HG03521 (cell line): Measurements from ENCODE around the gene CPNE8.
"Not testable (repeated sequence)": the region's sequence is repeated elsewhere in the genome, so short reads cannot be mapped to it uniquely, and the experiment has no call there.

ENCODE experiments used
- ATAC-seq: cut with Tn5 transposase; IDR thresholded peaks from one replicate; pipeline ENCODE4 v1.9.1; 2021; ENCODE audit warnings: mild to moderate bottlenecking, moderate library complexity; ENCODE audit not compliant: unreplicated experiment

The CPNE8 gene

DNA sequence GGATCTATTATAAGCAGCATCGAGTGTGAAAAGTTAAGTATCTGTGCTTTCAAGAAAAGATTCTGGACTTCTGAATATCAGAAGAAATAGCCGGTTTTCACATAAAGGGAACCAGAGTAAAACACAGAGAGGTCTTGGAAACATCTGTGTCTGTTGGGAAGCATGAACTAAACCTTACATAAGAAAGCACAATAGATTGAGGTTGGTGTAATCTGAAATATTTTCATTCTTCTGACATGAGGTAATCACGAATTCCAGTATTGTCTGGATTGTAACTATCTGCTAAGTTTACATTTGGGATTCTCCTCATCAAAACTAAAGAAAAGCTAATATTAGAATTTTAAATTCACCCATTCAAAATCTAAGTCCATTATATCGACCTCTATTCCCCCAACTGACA lies 161.3 kb downstream of the CPNE8 start:
- ATAC-seq, result no peak

DNA sequence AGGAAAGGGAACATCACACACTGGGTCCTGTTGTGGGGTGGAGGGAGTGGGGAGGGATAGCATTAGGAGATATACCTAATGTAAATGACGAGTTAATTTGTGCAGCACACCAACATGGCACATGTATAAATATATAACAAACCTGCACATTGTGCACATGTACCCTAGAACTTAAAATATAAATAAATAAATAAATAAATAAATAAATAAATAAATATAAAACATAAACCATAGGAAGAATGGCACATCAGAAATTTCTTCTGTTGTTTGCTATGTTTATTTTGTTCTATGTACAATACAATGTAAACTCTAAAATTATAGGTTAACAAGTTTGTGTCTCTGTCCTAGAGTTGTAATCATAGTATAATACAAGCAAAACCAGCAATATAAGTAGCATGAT lies 162.9 kb downstream of the CPNE8 start:
- not testable (repeated sequence) for ATAC-seq

DNA sequence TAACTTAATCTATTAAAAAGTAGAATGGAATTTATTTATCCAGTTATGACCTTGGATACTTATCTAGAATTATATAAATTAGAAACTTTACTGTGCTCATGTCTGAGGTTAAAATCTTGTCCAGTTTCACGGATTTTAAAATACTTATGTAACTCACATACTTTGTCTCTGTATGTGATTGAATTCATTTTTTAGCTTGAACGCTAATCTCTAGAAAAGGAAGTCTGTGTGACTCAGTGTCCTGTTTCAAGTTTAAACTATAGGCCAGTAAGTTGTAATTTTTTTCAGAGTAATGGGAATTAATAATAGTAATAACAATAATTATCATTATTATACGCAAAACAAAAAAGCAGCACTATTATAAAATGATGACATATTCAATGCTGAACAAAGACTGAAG lies 168.6 kb downstream of the CPNE8 start:
- no peak for ATAC-seq

DNA sequence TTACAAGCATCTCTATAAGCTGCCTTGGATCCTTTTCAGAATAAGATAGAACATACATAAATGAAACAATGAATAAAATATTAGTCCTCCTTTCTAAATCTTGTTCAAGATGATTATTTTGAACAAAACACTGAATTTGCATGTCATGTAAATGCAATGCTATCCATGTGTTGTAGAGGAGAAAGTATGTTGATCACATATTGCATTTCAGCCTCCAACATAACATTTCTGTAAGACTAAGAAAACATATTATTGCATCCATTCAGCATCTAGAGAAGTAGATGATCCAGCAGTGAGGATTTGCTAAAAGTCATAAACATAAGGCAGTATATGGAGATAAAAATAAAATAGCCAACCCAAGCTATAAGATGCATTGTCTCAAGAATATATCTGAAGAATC lies 172.6 kb downstream of the CPNE8 start:
- ATAC-seq, result no peak

DNA sequence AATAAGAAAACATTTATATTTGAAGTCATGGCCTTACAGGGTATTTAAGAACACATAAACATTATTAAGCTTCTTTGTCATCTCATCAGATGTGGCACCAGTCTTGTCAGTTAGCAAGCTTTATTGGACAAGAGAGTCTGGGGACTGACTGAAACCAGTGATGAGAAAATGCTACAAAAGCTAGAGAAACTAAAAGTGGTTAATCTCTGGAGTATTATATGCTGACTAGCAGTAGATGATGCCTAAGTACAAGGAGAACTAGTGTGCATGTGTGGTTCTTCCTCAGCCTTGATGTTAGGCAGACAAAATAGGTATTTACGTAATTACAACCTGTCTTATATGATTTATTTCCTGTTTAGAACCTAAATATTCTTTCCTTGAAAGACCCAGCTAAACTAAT lies 176.5 kb downstream of the CPNE8 start:
- no peak for ATAC-seq

DNA sequence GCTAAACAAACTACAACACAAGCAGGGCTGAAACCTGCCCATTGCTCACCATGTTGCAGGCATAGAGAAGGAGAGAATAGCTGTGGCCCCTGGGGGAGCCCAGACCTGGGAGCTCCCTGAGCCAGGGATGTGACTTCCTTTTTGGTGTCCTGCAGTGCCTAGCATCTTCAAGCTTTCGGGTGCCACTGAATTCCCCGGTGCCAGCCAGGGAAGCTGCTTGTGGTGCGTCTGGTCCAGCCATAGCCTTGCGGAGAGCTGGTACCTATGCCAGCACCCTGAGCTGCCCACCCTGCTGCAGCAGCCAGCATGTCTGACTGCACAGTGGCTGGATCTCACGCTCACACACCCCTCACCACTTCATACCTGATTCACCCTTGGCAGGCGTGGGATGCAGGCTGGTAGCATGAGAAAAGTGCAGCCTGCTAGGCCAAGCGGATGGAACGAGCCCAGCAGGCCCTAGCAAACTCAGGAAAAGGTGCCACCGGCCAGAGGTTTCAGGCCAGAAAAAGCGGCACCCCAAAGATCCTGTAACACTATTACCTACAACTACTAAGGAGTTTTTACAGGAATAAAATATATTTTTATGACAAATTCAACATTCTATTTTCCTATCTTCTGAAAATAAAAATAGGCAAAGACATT lies 183.7 kb downstream of the CPNE8 start:
- no peak for ATAC-seq

DNA sequence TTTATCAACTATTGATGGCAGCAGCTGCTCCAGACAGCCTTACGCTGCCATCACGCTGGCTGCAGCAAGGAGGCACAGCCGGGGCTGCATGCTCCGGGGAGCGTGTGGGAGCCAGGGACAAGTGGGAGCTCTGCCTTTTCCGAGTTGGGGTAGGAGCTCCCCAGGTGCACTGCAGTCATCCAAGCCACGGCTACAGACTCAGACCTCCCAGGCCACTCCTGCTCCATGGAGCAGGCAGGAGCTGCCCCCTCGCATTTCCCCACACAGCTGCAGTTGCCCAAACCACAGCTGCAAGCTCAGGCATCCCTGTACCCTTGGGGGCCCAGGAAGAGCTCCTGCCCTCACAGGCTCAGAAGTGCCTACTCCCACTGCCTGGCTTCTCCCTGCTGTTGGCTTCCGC lies 184.7 kb downstream of the CPNE8 start:
- no peak for ATAC-seq

DNA sequence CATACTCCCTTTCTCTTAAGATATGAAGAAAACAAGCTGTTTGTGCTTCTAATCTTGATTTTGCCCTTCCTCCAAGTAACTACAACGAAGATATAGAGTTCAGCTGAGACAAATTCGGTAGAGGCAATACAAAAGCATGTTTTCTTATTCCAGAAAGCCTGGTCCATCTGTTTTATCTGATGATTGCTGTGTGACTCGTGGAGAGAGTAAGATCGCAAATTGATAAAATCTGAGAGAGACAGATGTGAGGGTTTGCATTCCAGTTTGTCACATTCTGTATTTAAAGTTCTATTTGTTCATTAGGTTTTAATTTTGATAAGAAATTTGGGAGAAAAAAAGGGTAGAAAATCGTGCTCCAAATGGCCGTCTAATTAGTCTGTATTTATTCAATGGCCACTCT lies 192.1 kb downstream of the CPNE8 start:
- no peak for ATAC-seq

DNA sequence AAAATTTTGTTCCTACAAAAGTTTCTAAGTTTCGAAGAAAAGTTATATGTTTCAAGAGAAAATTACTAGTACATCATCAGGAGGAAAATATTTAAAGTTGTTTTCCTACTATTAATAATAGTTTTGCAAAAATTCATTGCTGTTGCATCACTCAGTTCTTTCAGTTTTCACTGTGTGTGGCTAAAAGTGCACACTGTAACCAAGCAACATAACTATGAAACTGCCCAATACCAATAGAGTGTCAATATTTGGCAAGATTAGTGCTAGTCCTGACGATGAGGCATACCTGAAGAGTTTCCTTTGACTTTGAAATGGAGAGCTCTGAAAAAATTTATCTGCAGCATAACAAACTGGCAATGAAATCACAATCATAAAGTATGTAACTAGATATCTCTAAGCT lies 194.3 kb downstream of the CPNE8 start:
- peak; percentile 94 for ATAC-seq

DNA sequence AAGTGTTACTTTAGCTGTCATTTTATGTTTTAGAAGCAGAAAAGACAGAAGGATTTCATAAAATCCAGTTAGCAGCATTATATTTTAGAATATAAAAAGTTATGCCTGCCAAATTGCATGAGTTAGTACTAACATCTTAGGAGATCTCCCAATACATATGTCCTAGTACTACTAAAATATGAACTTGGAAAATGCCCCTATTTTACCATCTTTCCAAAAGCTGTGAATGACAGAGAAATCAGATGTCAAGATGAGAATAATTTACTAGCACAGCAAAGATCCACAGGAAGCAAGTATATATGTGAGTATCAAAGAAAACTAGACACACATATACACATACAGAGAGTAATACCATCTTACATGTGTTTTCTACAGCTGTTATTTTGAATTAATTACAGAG lies 196.9 kb downstream of the CPNE8 start:
- no peak for ATAC-seq

DNA sequence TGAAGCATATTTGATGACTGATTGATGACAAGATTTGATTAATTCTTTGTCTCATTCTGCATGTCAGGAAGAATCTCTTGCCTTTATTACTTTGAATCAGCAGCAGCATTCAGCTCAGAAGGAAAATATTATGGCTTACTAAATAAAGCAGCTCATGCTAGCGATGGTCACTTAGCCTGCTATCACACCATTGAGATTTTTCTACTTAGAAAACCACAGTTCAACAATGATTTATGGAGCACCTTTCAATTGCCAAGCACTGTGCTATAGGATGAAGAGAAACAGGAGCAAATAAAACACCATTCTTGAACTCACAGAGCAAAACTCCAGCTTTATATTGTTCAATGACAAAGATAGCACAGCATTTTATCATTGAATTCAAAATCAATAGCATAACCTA lies 197.7 kb downstream of the CPNE8 start:
- ATAC-seq, result no peak

DNA sequence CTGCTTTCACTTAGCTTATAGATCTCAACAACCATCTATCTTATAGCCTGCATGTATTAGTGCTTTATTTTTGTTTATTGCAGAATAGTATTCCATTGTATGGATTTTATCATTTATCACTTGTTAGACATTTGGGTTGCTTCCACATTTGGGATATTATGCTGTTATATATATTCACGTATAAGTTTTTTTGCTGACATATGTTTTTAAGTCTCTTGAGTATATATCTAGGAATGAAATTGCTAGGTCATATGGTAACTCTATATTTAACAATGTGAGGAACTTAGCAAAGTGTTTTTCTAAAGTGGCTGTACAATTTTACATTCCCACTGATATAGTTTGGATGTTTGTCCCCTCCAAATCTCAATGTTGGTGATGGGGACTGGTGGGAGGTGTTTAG lies 208.1 kb downstream of the CPNE8 start:
- ATAC-seq, result no peak

DNA sequence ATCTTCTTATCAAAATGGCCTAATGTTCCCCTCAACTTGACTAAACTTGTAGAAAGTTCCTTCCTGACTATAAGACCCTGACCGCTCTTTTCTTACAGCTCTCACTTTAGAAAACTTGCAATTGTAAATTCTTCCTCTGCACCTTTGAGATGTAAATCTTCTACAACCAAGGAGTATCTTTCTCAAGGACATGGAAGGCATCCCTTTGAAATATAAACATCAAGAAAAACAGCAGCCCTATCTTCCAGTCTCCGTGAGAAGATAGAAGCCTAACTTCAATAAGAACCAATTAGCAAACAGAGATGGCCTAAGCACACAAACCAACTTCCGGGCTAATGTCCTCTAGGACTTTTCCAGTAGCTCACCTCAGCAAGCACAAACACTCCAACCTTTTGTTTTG lies 210.3 kb downstream of the CPNE8 start:
- no peak for ATAC-seq

DNA sequence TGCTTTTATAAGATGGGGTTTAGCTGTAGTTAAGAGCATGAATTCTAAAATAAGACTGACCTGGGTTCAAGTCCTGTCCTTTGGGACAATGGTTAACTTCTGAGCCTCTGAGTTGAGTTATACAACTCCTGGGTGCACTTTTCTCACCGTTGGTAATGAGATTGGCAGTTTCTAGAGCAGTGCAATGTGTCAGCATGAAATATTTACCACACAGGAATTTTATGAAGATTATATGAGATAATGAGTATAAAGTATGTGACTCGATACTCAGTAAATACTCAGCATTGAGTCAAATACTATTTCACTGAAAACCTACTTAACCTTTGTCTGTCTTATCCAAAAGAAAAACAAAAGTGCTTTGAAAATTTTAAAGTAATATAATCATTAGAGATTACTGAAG lies 214.2 kb downstream of the CPNE8 start:
- ATAC-seq, result no peak

DNA sequence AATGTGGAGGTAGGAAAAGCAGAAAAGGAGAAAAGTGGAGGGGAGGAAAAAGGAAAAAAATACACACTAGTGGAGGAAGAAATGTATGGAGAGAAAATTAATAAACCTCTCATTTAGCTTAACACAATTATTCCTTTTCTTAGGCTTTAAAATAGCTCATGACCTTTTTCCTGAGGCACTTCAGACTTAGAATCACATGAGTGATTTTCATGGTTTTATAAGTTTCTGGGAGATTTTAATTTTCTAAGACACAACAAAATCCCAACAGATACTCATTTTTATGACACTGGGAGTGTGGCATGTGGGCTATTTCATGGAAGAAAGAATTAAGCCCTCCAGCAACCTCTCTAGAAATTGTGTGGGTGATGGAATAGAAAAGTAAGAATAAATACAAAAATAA lies 214.7 kb downstream of the CPNE8 start:
- no peak for ATAC-seq

DNA sequence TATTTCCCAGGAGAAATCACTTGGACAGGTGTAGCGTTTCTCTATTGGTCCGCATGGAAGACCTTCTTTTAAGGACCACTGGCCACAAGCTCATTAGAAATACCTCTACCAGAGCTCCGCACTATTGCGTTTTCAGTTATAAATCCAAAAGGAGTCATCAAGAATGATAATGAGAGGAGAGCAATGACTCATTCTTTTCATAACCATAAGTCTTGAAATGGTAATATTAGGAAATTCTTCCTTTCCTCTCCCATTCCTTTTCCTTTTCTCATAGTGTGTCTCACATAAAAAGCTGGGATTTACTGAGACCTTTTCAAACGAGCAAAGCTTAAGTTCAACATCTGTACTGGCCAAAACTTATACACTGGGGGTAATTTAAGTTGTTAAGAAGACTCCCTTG lies 215.7 kb downstream of the CPNE8 start:
- ATAC-seq, result no peak

DNA sequence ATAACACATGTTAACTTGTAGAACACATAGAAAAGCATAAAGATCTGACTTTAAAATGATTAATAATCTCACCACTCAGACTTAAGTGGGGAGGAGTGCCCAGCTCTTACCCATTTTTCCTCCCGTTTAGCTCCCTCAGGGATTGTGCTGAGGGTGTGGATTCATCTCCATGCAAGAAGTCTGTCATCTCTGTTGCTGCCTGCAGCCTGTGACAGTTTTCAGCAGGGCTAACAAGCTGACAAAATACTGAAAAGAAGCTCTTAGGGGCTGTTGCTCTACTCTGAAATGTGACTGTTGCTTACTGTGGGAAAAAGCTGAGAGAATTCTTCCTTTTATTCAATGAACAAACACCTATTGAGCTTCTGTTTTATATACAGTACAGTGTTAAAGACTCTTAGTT lies 216.2 kb downstream of the CPNE8 start:
- no peak for ATAC-seq

DNA sequence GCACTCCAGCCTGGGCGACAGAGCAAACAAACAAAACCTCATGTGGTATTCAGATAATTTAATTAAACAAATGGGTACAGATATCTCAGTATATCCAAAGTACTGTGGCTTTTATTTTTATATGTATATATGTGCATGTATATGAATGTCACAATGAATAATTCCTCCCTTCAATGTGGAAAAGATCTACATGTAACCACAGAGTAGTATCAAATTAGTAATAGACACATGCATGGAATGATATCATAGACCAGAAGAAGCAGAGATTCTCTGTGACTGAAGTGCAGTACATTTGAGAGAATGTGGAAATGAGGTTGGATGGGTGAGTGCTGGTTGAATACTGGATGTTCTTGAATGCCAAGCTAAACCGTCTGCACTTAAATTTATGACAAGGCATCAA lies 222.9 kb downstream of the CPNE8 start:
- ATAC-seq, result no peak

DNA sequence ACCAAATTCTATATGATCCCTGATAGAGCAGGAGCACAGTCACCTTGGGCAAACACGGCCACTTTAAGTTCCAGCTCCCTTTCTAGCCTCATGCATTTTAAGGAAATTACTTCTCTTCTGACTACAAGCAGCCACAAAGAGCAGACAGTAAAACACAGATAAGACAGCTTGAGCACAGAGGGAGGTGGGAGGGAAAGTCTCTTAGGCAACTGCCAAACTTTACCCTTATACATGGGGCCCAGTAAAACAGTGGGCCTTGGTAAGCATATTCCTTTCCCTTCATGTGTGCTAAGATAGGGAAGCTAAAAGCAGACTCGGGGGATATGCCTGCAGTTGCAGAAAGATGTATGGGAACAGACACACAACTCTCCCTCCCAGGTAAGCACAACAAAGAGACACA lies 235.9 kb downstream of the CPNE8 start:
- no peak for ATAC-seq

DNA sequence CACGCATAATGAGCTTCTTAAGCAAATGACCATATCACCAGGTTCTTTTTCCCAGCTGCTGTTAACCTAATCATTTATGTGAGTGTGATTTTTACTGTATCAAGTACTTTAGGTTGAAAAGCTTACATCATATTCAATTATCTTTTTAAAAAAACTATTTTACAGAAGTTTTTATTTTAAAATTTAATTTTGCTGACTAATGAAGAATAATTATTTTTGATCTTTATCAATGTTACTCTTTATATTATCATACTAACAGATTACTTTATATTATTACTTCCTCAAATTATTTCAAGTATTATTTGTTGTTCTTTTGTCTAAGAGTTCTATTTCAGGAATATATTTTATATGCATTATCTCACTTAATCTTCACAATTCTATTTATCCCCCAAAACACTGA lies 236.3 kb downstream of the CPNE8 start:
- no peak for ATAC-seq

DNA sequence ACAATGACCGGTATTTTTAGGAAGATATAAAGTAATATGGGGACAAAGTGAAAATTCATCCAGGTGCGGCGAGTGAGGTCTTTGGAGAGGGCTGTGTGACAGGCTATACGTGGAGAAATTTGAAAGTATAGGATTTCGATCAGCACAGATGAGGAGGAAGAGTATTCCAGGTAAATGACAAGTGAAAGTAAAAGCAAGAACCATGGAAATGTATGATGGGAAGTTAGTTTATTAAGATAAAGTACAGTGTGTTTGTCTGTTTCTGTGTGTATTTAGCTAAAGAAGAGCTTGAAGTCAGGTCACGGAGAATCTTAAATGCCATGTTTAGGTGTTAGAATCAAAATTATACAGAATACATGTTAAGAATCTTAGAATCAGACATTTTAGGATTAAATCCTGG lies 239.0 kb downstream of the CPNE8 start:
- no peak for ATAC-seq

DNA sequence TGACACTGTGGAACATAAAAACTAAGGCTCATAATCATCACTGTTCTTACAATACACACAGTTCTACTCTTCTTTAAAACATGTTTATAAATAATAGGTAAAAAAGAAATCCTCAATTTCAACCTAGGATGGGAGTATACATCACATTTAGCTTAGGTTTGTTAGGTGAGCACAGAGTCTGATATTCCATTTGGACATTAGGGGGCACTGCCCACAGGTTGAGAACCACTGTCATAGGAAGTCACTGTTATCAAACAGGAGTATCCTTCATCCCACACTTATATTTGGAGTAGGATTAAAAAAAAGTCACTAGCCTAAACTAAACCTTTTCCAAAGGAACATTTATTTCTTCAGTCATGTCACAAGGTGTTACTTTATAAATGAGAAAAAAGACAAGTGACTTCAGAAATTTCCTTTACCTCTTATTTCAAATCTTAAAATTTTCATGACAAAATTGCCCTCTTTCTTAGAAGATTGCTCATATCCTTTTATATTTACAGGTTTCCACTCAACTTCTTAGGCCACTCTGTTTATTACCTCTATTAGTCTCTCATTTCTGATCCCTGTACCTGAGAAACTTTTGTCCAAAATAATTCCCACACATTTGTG lies 240.6 kb downstream of the CPNE8 start:
- ATAC-seq, result peak; percentile 62

DNA sequence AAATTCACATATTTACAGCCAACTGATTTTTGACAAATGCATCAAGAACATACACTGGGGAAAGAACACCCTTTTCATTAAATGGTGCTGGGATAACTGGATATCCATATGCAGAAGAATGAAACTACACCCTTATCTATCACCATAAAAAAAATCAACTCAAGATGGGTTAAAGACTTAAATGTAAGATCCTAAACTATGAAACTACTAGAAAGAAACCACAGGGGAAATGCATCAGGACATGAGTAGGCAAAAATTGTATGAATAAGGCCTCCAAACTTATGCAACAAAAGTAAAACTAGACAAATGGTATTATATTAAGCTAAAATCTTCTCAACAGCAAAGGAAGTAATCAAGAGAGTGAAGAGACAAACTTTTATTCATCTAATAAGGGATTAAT lies 242.6 kb downstream of the CPNE8 start:
- ATAC-seq, result no peak
